Subcutaneous adipose tissue (tissue), 4 donors: Measurements from ENCODE around the gene NUCB1. TPM values are rescaled to one million over a fixed set of nuclear protein-coding genes. Genes with fewer than 3 reads are reported as not detected.

Source experiments
- total RNA-seq, 4 donors: library from RNA; depleted of rRNA; stranded (reverse); fragments of >200 nt; gene quantifications; one replicate each; pipeline ENCODE4 v1.1.0, GENCODE V29; 2016
- TF ChIP-seq, protein P1 (sequence below): fragments of 450-650 bp; IDR thresholded peaks from one replicate; pipeline ENCODE4 v1.5.1; 2016; ENCODE audit warnings: low read depth, mild to moderate bottlenecking, control low read depth, antibody characterized with exemption, moderate library complexity

Gene NUCB1
- total RNA-seq, 4 donors from 2014 or later = 128 to 480 (median 313) TPM

- TF ChIP-seq, protein P1, sequence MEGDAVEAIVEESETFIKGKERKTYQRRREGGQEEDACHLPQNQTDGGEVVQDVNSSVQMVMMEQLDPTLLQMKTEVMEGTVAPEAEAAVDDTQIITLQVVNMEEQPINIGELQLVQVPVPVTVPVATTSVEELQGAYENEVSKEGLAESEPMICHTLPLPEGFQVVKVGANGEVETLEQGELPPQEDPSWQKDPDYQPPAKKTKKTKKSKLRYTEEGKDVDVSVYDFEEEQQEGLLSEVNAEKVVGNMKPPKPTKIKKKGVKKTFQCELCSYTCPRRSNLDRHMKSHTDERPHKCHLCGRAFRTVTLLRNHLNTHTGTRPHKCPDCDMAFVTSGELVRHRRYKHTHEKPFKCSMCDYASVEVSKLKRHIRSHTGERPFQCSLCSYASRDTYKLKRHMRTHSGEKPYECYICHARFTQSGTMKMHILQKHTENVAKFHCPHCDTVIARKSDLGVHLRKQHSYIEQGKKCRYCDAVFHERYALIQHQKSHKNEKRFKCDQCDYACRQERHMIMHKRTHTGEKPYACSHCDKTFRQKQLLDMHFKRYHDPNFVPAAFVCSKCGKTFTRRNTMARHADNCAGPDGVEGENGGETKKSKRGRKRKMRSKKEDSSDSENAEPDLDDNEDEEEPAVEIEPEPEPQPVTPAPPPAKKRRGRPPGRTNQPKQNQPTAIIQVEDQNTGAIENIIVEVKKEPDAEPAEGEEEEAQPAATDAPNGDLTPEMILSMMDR = no peak
Observed at GRCh38 chr19:48946463-48947257, 46.5 kb downstream of the NUCB1 start.

GRCh38 chr19:48947258-48947542 lies 47.1 kb downstream of the NUCB1 start:
- TF ChIP-seq, protein P1 = no peak

GRCh38 chr19:48950159-48950558 lies 50.0 kb downstream of the NUCB1 start:
- TF ChIP-seq, protein P1 = no peak

DNA sequence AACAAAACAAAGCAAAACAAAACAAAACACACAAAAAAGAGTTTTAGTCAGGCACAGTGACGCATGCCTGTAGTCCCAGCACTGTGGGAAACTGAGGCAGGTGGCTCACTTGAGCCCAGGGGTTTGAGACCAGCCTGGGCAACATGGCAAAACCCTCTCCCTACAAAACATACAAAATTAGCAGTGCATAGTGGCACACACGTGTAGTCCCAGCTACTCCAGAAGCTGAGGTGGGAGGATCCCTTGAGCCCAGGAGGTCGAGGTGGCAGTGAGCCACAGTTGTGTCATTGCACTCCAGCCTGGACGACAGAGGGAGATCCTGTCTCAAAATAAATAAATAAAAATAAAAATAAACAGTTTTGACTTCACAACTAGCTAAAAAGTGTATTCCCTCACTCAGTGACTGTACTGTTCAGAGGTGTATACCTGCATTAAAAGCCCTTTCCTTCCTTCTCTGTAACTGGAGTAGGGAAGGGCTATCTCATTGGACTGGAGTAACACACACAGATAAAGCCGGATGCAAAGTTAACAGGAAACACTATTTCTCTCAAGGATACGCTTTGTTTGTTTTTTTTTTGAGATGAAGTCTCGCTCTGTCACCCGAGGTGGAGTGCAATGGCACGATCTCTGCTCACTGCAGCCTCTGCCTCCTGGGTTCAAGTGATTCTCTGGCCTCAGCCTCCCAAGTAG lies 50.9 kb downstream of the NUCB1 start:
- TF ChIP-seq, protein P1 = no peak

GRCh38 chr19:48953141-48953540 lies 53.0 kb downstream of the NUCB1 start:
- TF ChIP-seq, protein P1 = no peak

DNA sequence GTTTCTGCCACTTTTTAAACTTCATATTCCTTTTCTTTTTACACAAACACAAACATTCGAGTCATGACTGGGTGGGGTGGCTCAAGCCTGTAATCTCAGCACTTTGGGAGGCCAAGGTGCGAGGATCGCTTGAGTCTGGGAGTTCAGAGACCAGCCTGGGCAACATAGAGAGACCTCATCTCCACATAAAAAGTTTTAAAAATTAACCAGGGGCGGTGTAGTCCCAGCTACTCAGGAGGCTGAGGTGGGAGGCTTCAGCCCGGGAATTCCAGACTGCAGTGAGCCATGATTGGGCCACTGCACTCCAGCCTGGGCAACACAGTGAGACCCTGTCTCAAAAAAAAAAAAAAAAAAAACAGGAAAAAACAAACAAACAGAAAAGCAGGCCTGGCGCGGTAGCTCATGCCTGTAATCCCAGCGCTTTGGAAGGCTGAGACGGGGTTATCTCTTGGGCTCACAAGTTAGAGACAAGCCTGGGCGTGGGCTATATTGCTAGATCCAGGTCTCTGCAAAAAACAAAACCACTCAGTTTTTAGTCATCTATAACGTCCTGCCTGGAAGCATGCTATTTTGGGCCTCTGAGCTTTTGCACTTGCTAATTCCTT lies 54.0 kb downstream of the NUCB1 start:
- TF ChIP-seq, protein P1 = no peak

DNA sequence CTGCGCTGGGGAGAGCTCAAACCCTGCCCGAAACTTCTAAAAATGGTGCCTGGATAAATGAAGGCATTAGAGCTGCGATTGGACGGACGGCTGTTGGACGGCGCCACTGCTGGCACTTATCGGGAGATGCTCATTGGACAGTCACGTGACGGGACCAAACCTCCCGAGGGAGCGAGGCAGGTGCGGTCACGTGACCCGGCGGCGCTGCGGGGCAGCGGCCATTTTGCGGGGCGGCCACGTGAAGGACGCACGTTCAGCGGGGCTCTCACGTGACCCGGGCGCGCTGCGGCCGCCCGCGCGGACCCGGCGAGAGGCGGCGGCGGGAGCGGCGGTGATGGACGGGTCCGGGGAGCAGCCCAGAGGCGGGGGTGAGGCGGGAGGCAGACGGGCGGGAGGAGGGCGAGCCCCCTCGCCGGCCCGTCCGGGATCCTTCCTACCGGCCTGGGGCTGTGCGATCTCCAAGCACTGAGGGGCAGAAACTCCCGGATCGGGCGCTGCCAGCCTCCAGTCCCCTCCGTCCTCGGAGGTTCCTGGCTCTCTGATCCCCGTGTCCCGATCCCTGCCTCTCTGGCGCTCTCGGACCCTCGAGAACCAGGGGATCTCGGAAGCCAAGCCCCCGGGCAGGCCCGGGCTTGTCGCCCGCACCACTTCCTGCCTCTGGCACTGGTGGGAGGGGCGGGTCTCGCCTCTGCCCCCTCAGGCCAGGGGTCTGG lies 54.6 kb downstream of the NUCB1 start, which contains the start of gene BAX:
BAX (plus strand) TSS at position 281 of the 713 bp plus-strand sequence; CDS start at position 335, 54 bp downstream.
- TF ChIP-seq, protein P1 = no peak
